Measurements from ENCODE around the gene MAGT1.
A peak's percentile ranks its signal among the peaks of the same experiment; 100 is the strongest.

Gene MAGT1

DNA sequence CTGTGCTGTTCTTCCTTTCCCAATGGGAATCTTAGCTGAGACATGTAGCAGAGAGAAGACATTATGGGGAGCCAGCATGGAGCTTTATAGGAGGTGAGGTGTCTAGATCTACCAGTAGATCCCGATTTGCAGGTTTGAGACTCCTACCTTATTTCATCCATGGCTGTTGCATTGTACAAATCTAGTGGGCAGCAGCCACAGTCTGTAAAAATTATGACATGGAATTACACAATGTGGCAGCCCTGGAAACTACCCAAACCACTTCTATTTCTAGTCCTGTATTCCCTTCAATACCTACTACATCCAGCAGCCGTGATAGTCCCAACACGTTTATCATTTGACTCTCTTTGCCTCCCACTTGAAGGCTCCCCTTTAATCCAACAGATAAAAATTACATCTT, 23.3 kb upstream of the MAGT1 start:
- no peak for ATAC-seq
- TF ChIP-seq ZNF70 (CRISPR knock-in tag; IDR thresholded peaks at IDR 0.05) = no peak

DNA sequence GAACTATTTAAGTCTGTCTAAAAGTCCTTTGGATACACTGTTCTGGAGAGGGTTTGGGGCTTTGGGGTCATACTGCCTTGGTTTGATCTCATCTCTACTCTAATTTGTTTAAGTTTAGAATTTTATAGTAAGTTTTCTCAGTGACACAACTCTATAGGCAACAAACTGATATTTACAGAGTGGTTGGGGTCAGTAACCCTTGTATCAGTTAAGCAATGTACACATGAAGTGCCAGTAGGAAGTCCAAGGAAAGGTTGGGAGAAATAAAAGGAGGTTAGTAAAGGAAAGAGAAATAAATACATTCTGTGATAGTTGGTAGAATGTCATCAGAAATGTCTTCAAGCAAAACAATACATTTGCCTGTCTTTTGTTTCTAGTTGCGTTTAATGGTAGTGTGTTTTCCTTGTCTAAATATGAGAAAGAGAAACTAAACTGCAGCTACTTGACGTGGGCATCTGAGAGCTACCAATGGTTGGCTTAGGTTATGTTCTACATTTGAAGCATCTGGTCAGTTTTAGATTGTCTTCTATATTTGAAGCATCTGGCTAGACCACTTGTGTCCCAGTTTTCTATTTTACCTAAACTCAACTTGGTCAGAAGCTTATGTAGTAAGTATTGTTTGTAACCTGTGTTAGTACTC, 22.2 kb upstream of the MAGT1 start:
- ATAC-seq = no peak
- TF ChIP-seq ARNTL (CRISPR knock-in tag; IDR thresholded peaks at IDR 0.05; ENCODE audit: borderline replicate concordance, low read depth) (no peak), TOX (CRISPR knock-in tag; IDR thresholded peaks at IDR 0.05; ENCODE audit: borderline replicate concordance) (no peak), ZNF8 (CRISPR knock-in tag; IDR thresholded peaks at IDR 0.05) (no peak), POU6F1 (CRISPR knock-in tag; IDR thresholded peaks at IDR 0.05; ENCODE audit: borderline replicate concordance, low read depth) (no peak), ZNF565 (CRISPR knock-in tag; conservative IDR thresholded peaks at IDR 0.05; ENCODE audit: low read depth) (no peak), ESRRG (CRISPR knock-in tag; IDR thresholded peaks at IDR 0.05) (no peak), ZNF70 (CRISPR knock-in tag; IDR thresholded peaks at IDR 0.05) (no peak), SNAI2 (CRISPR knock-in tag; IDR thresholded peaks at IDR 0.05) (no peak), PPARA (CRISPR knock-in tag; IDR thresholded peaks at IDR 0.05; ENCODE audit: borderline replicate concordance) (no peak), RARB (CRISPR knock-in tag; IDR thresholded peaks at IDR 0.05) (no peak), CSDC2 (CRISPR knock-in tag; IDR thresholded peaks at IDR 0.05) (no peak), BACH2 (CRISPR knock-in tag; IDR thresholded peaks at IDR 0.05; ENCODE audit: borderline replicate concordance) (no peak), CSRNP3 (CRISPR knock-in tag; IDR thresholded peaks at IDR 0.05) (no peak), ZFP3 (CRISPR knock-in tag; IDR thresholded peaks at IDR 0.05) (no peak)
- TF ChIP-seq, protein P1, sequence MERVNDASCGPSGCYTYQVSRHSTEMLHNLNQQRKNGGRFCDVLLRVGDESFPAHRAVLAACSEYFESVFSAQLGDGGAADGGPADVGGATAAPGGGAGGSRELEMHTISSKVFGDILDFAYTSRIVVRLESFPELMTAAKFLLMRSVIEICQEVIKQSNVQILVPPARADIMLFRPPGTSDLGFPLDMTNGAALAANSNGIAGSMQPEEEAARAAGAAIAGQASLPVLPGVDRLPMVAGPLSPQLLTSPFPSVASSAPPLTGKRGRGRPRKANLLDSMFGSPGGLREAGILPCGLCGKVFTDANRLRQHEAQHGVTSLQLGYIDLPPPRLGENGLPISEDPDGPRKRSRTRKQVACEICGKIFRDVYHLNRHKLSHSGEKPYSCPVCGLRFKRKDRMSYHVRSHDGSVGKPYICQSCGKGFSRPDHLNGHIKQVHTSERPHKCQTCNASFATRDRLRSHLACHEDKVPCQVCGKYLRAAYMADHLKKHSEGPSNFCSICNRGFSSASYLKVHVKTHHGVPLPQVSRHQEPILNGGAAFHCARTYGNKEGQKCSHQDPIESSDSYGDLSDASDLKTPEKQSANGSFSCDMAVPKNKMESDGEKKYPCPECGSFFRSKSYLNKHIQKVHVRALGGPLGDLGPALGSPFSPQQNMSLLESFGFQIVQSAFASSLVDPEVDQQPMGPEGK (CRISPR knock-in tag; IDR thresholded peaks at IDR 0.05; ENCODE audit: borderline replicate concordance) = no peak

- no peak for TF ChIP-seq CSRNP3 (CRISPR knock-in tag; IDR thresholded peaks at IDR 0.05)
- TF ChIP-seq CSDC2 (CRISPR knock-in tag; IDR thresholded peaks at IDR 0.05) = no peak
- TF ChIP-seq, protein P1 (CRISPR knock-in tag; IDR thresholded peaks at IDR 0.05; ENCODE audit: borderline replicate concordance) = peak; percentile 80; the same call in 1 of the 2 replicates
- peak; percentile 95 for ATAC-seq
Measured at GRCh38 chrX:77910108-77910840, 15.0 kb upstream of the MAGT1 start, which contains the start of gene ATP7A. TSS of gene ATP7A (plus strand) at chrX:77910693. CDS start at chrX:77971642, 60,949 bp downstream.

DNA sequence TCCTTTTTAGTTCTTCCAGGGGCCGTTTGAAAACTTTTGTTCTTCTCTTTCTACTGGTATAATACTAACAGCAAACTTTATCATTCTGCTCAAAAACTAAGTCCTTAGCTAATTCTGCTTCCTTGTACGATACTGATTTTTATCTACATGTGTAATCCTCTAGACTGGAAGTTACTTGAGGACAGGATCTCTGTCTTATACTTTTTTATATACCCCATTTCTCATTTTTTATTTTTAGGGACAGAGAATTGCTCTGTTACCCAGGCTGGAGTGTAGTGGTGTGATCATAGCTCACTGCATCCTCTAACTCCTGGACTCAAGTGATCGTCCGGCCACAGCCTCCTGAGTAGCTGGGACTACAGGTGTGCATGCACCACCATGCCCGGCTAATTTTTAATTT, 6.3 kb upstream of the MAGT1 start:
- ATAC-seq = no peak
- TF ChIP-seq BACH2 (CRISPR knock-in tag; IDR thresholded peaks at IDR 0.05; ENCODE audit: borderline replicate concordance) (no peak), SNAI2 (CRISPR knock-in tag; IDR thresholded peaks at IDR 0.05) (no peak), ARNTL (CRISPR knock-in tag; IDR thresholded peaks at IDR 0.05; ENCODE audit: borderline replicate concordance, low read depth) (no peak), ZNF70 (CRISPR knock-in tag; IDR thresholded peaks at IDR 0.05) (no peak)
